ENCODE data around the gene XPO6.

XPO6 gene

DNA sequence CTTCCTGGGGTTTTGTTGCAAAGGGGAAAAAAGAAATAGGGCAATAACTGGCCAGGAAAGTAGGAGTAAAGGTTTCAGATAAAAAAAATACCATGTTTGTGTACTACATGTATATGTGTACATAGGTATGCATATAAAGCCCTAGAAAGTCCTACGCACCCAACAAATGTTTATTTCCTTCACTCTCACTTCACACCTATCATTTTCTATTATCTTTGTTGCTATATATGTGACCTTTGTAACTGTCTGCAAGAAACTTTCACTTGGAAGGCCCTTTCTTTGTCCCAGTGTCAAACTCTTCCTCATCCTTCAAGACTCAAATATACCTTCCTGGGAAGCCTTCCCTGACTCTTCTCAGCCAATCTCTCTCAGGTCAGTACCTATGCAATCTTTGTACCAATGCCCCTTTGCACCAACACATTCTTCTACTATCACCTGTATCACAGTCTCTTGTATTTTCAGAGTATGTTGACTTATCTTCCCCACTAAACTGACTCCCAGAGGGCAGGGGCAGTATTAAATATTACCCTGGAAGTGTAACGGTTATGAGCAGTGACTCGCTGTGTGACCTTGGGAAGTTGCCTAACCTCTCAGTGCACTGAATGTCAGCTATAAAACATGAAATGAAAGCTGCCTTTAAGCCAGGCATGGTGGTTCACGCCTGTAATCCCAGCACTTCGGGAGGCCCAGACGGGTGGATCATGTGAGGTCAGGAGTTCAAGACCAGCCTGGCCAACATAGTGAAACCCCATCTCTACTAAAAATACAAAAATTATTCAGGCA lies 6.5 kb downstream of the XPO6 start:
- Histone ChIP-seq H3K36me3 (ENCODE audit: control insufficient read depth in 4 of 4, insufficient read depth in 4 of 4, low read length in 3 of 4) (peaks cover 21 to 73% (median 50%) of the 10 kb centered on the region in 4 experiments), H3K4me3 (ENCODE audit: control insufficient read depth in 1 of 7, extremely low read depth in 1 of 7, insufficient read depth in 4 of 7, low read depth in 2 of 7, low read length in 6 of 7) (no peak overlapping the region), H3K27me3 (replicated peaks in 2 of 5; ENCODE audit: control insufficient read depth in 4 of 5, insufficient read depth in 5 of 5, low read length in 4 of 5) (no peaks in the 10 kb centered on the region), H3K4me1 (ENCODE audit: control extremely low read depth in 1 of 4, control insufficient read depth in 4 of 4, insufficient read depth in 4 of 4, low read length in 3 of 4) (peaks cover 2 to 13% (median 10%) of the 10 kb centered on the region in 4 experiments), H3K9me3 (ENCODE audit: control extremely low read depth in 1 of 5, control insufficient read depth in 4 of 5, insufficient read depth in 2 of 5, low read depth in 1 of 5, low read length in 4 of 5) (no peaks in the 10 kb centered on the region), H3K27ac (ENCODE audit: insufficient read depth in 1 of 2, low read depth in 1 of 2, low read length in 2 of 2, poor library complexity in 1 of 2, severe bottlenecking in 2 of 2) (no peak overlapping the region)
- WGBS (ENCODE audit: insufficient coverage) = 100% methylated on average over 3 of the region's 6 CpGs
- POLR2A ChIA-PET = no interaction called here
- CTCF ChIA-PET = no interaction called here
- DNase-seq = no peak

DNA sequence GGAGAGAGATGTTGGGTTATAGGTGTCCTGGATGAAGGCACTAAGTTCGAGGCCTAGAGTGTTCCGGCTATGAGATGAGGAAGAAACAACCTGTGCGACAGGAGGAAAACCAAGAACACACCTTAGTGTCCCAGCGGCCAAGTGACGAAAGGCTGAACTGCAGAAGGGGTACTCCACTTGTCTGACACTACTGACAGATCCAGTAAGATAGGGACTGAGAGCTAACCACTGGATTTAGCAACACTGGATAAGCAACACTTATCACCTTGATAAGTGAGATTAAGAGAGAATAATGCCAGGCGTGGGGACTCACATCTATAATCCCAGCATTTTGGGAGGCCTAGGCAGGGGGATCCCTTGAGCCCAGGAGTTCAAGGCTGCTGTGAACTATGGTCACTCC lies 7.1 kb downstream of the XPO6 start:
- Histone ChIP-seq H3K27me3 (replicated peaks in 2 of 5; ENCODE audit: control insufficient read depth in 4 of 5, insufficient read depth in 5 of 5, low read length in 4 of 5) (no peaks in the 10 kb centered on the region), H3K27ac (ENCODE audit: insufficient read depth in 1 of 2, low read depth in 1 of 2, low read length in 2 of 2, poor library complexity in 1 of 2, severe bottlenecking in 2 of 2) (no peak overlapping the region), H3K9me3 (ENCODE audit: control extremely low read depth in 1 of 5, control insufficient read depth in 4 of 5, insufficient read depth in 2 of 5, low read depth in 1 of 5, low read length in 4 of 5) (no peaks in the 10 kb centered on the region), H3K4me1 (ENCODE audit: control extremely low read depth in 1 of 4, control insufficient read depth in 4 of 4, insufficient read depth in 4 of 4, low read length in 3 of 4) (peaks cover 0 to 7% (median 3%) of the 10 kb centered on the region in 4 experiments), H3K4me3 (ENCODE audit: control insufficient read depth in 1 of 7, extremely low read depth in 1 of 7, insufficient read depth in 4 of 7, low read depth in 2 of 7, low read length in 6 of 7) (no peak overlapping the region), H3K36me3 (ENCODE audit: control insufficient read depth in 4 of 4, insufficient read depth in 4 of 4, low read length in 3 of 4) (peaks cover 21 to 77% (median 50%) of the 10 kb centered on the region in 4 experiments)
- DNase-seq = no peak
- WGBS (ENCODE audit: insufficient coverage) = 98% methylated on average over 5 of the region's 6 CpGs
- POLR2A ChIA-PET = no interaction called here
- CTCF ChIA-PET = interaction anchor here (1.4 kb wide), 1 partner anchor 11 kb away, joined by 6 read pairs; no protein-coding TSS in a partner anchor

DNA sequence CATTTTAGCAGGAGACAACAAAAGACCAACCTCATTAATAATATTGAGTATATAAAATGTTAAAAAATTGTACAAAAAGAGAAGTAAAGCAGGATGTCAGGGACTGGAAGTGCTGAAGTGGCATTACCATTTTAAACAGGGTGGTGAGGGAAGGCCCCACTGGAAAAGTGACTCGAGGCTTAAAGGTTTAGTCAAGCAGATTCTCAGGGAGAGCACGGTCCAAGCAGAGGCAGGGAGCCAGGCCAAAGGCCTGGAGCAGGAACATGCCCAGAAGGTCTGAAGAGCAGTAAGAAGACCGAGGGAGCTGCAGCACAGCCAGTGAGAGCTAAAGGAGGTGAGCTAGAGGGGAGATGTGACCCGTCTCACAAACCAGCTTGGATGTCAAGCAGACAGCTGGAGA lies 7.6 kb downstream of the XPO6 start:
- Histone ChIP-seq H3K36me3 (ENCODE audit: control insufficient read depth in 4 of 4, insufficient read depth in 4 of 4, low read length in 3 of 4) (peaks cover 21 to 77% (median 50%) of the 10 kb centered on the region in 4 experiments), H3K4me3 (ENCODE audit: control insufficient read depth in 1 of 7, extremely low read depth in 1 of 7, insufficient read depth in 4 of 7, low read depth in 2 of 7, low read length in 6 of 7) (no peak overlapping the region), H3K27me3 (replicated peaks in 2 of 5; ENCODE audit: control insufficient read depth in 4 of 5, insufficient read depth in 5 of 5, low read length in 4 of 5) (no peaks in the 10 kb centered on the region), H3K4me1 (ENCODE audit: control extremely low read depth in 1 of 4, control insufficient read depth in 4 of 4, insufficient read depth in 4 of 4, low read length in 3 of 4) (peaks cover 0 to 6% (median 3%) of the 10 kb centered on the region in 4 experiments), H3K27ac (ENCODE audit: insufficient read depth in 1 of 2, low read depth in 1 of 2, low read length in 2 of 2, poor library complexity in 1 of 2, severe bottlenecking in 2 of 2) (peak overlapping the region in 1 of 2 experiments; percentile 11), H3K9me3 (ENCODE audit: control extremely low read depth in 1 of 5, control insufficient read depth in 4 of 5, insufficient read depth in 2 of 5, low read depth in 1 of 5, low read length in 4 of 5) (no peaks in the 10 kb centered on the region)
- POLR2A ChIA-PET = no interaction called here
- DNase-seq = no peak
- CTCF ChIA-PET = interaction anchor here (0.9 to 1.4 kb wide), 3 partner anchors 10 to 53 kb away, joined by 3 to 6 read pairs (median 3); no protein-coding TSS in a partner anchor
- 82% methylated on average over 4 of the region's 4 CpGs for WGBS (ENCODE audit: insufficient coverage)

DNA sequence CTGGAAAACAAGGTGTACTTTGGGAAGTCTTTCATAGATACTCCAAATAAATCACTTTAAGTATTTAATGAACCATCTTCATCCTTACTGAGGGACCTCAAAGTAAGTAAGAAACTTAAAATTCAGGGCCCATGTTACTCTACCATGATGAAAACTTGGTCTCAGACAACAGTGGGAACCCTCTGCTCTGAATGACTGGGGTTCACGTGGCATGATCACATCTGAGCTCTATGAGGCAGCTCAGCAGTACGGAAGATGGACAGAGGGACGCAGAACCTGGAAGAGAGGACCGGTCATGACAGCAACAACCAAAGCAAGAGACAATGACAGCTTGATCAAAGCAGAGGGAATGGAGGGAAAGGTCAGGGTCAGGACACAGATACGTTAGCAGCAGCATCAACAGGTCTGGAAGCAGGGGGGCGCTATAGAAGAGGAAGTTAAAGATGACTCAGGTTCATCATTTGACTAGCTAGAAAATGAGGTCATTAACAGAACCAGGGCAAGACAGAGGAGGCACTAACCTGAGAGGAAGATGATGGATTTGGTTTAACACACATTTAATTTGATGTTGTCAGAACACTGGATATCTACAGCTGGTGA lies 9.5 kb downstream of the XPO6 start:
- Histone ChIP-seq H3K4me3 (ENCODE audit: control insufficient read depth in 1 of 7, extremely low read depth in 1 of 7, insufficient read depth in 4 of 7, low read depth in 2 of 7, low read length in 6 of 7) (no peak overlapping the region), H3K4me1 (ENCODE audit: control extremely low read depth in 1 of 4, control insufficient read depth in 4 of 4, insufficient read depth in 4 of 4, low read length in 3 of 4) (no peaks in the 10 kb centered on the region), H3K27ac (ENCODE audit: insufficient read depth in 1 of 2, low read depth in 1 of 2, low read length in 2 of 2, poor library complexity in 1 of 2, severe bottlenecking in 2 of 2) (no peak overlapping the region), H3K9me3 (ENCODE audit: control extremely low read depth in 1 of 5, control insufficient read depth in 4 of 5, insufficient read depth in 2 of 5, low read depth in 1 of 5, low read length in 4 of 5) (no peaks in the 10 kb centered on the region), H3K27me3 (replicated peaks in 2 of 5; ENCODE audit: control insufficient read depth in 4 of 5, insufficient read depth in 5 of 5, low read length in 4 of 5) (no peaks in the 10 kb centered on the region), H3K36me3 (ENCODE audit: control insufficient read depth in 4 of 4, insufficient read depth in 4 of 4, low read length in 3 of 4) (peaks cover 16 to 63% (median 41%) of the 10 kb centered on the region in 4 experiments)
- CTCF ChIA-PET = interaction anchor here (0.8 to 1.5 kb wide), 5 partner anchors 9 to 16 kb away, joined by 3 to 5 read pairs (median 4); no protein-coding TSS in a partner anchor
- DNase-seq = peak in 2 of 3 donors; percentile 44 to 49
- WGBS (ENCODE audit: insufficient coverage) = 92% methylated on average over 6 of the region's 6 CpGs
- POLR2A ChIA-PET = no interaction called here

DNA sequence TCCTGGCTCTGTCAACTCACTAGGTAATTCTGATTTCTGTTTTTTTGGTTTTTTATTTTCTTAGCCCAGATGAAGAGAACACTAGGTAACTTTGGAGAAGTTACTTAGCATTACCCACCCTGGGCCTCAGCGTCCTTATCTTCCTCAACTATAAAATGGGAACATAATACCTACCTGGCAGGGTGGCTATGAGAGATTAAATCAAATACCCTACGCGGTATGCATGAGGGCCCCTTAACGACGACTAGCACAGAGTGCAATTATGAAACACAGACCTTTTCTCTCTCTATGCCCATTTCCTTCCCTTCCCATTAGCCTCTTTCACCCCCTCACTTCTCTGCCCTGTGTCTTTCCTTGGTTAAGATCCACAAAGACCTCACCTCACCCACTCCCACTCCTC lies 11.1 kb downstream of the XPO6 start:
- Histone ChIP-seq H3K4me3 (ENCODE audit: control insufficient read depth in 1 of 7, extremely low read depth in 1 of 7, insufficient read depth in 4 of 7, low read depth in 2 of 7, low read length in 6 of 7) (no peak overlapping the region), H3K27me3 (replicated peaks in 2 of 5; ENCODE audit: control insufficient read depth in 4 of 5, insufficient read depth in 5 of 5, low read length in 4 of 5) (no peaks in the 10 kb centered on the region), H3K27ac (ENCODE audit: insufficient read depth in 1 of 2, low read depth in 1 of 2, low read length in 2 of 2, poor library complexity in 1 of 2, severe bottlenecking in 2 of 2) (no peak overlapping the region), H3K9me3 (ENCODE audit: control extremely low read depth in 1 of 5, control insufficient read depth in 4 of 5, insufficient read depth in 2 of 5, low read depth in 1 of 5, low read length in 4 of 5) (no peaks in the 10 kb centered on the region), H3K4me1 (ENCODE audit: control extremely low read depth in 1 of 4, control insufficient read depth in 4 of 4, insufficient read depth in 4 of 4, low read length in 3 of 4) (peaks cover 0 to 4% (median under 1%) of the 10 kb centered on the region in 4 experiments), H3K36me3 (ENCODE audit: control insufficient read depth in 4 of 4, insufficient read depth in 4 of 4, low read length in 3 of 4) (peaks cover 16 to 61% (median 39%) of the 10 kb centered on the region in 4 experiments)
- no peak for DNase-seq
- 64% methylated on average over 5 of the region's 5 CpGs for WGBS (ENCODE audit: insufficient coverage)
- ChIA-PET CTCF (interaction anchor here (0.6 to 1.3 kb wide), 2 partner anchors 9 to 18 kb away, joined by 3 to 6 read pairs; no protein-coding TSS in a partner anchor), POLR2A (no interaction called here)

DNA sequence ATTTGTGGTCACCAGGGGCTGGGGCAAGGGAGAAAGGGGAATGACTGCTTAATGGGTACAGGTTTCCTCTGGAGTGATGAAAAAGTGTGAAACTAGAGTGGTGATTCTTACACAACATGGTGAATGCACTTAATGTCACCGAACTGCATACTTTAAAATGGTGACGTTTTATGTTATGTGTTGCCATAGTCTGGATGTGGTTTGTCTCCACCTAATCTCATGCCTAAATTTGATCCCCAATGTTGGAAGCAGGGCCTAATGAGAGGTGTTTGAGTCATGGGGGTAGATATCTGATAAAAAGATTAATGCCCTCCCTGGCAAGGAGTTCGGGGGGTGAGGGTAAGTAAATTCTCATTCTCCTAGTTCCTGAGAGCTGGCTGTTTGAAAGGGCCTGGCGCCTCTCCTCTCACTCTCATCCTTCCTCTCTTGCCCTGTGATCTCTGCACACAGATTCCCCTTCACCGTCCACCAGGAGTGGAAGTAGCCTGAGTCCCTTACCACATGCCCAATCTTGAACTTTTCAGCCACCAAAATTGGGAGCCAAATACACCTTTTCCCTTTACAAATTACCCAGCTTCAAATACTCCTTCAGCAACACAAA lies 15.3 kb downstream of the XPO6 start:
- H3K27me3 ChIP-seq (replicated peaks in 2 of 5; ENCODE audit: control insufficient read depth in 4 of 5, insufficient read depth in 5 of 5, low read length in 4 of 5) = no peaks in the 10 kb centered on the region
- ChIA-PET CTCF (interaction anchor here (1.0 to 1.4 kb wide), 3 partner anchors 10 to 16 kb away, joined by 3 to 4 read pairs (median 3); no protein-coding TSS in a partner anchor), POLR2A (no interaction called here)
- H3K4me1 ChIP-seq (ENCODE audit: control extremely low read depth in 1 of 4, control insufficient read depth in 4 of 4, insufficient read depth in 4 of 4, low read length in 3 of 4) = peaks cover 13 to 28% (median 22%) of the 10 kb centered on the region in 4 experiments
- H3K36me3 ChIP-seq (ENCODE audit: control insufficient read depth in 4 of 4, insufficient read depth in 4 of 4, low read length in 3 of 4) = peaks cover 6 to 43% (median 11%) of the 10 kb centered on the region in 4 experiments
- H3K27ac ChIP-seq (ENCODE audit: insufficient read depth in 1 of 2, low read depth in 1 of 2, low read length in 2 of 2, poor library complexity in 1 of 2, severe bottlenecking in 2 of 2) = no peak overlapping the region
- no peak overlapping the region for H3K4me3 ChIP-seq (ENCODE audit: control insufficient read depth in 1 of 7, extremely low read depth in 1 of 7, insufficient read depth in 4 of 7, low read depth in 2 of 7, low read length in 6 of 7)
- H3K9me3 ChIP-seq (ENCODE audit: control extremely low read depth in 1 of 5, control insufficient read depth in 4 of 5, insufficient read depth in 2 of 5, low read depth in 1 of 5, low read length in 4 of 5) = no peaks in the 10 kb centered on the region
- DNase-seq = no peak
- WGBS (ENCODE audit: insufficient coverage) = 86% methylated on average over 4 of the region's 5 CpGs
